Neural progenitor cell (in vitro differentiated cells): Measurements from ENCODE around the gene HNRNPLL. TPM values are rescaled to one million over a fixed set of nuclear protein-coding genes. Genes with fewer than 3 reads are reported as not detected.
"Not testable (repeated sequence)": the region's sequence is repeated elsewhere in the genome, so short reads cannot be mapped to it uniquely, and the experiment has no call there.

Experiments
- DNase-seq: peaks from one replicate; pipeline ENCODE4 v3.0.0-alpha.2; 2016; ENCODE audit warnings: low spot score
- H2AFZ ChIP-seq: fragments of 200-600 bp; sonication (generic); replicated peaks from 2 replicates; pipeline ENCODE4 v1.6.1; 2016; ENCODE audit warnings: antibody characterized with exemption
- H3F3A ChIP-seq: fragments of 200-600 bp; sonication (generic); 2 replicates; pipeline ENCODE4 v1.6.1; 2016; ENCODE audit warnings: antibody characterized with exemption, low read depth
- H3K27ac ChIP-seq: fragments of 200-600 bp; sonication (generic); 2 replicates; pipeline ENCODE4 v1.5.1; 2016; ENCODE audit warnings: mild to moderate bottlenecking
- H3K27me3 ChIP-seq: fragments of 200-600 bp; sonication (generic); 2 replicates; pipeline ENCODE4 v1.6.1; 2016; ENCODE audit warnings: mild to moderate bottlenecking, moderate library complexity
- H3K36me3 ChIP-seq: fragments of 200-600 bp; sonication (generic); 2 replicates; pipeline ENCODE4 v1.5.1; 2016
- H3K4me1 ChIP-seq: fragments of 200-600 bp; sonication (generic); 2 replicates; pipeline ENCODE4 v1.6.1; 2016; ENCODE audit warnings: mixed run types
- H3K4me2 ChIP-seq: fragments of 200-600 bp; sonication (generic); 2 replicates; pipeline ENCODE4 v1.6.1; 2016
- H3K4me3 ChIP-seq: fragments of 200-600 bp; sonication (generic); 2 replicates; pipeline ENCODE4 v1.5.1; 2016
- H3K79me2 ChIP-seq: fragments of 200-600 bp; sonication (generic); 2 replicates; pipeline ENCODE4 v1.6.1; 2016; ENCODE audit warnings: low read depth
- H3K9ac ChIP-seq: fragments of 200-600 bp; sonication (generic); 2 replicates; pipeline ENCODE4 v1.6.1; 2016
- H3K9me3 ChIP-seq: fragments of 200-600 bp; sonication (generic); 2 replicates; pipeline ENCODE4 v1.5.1; 2016; ENCODE audit warnings: low read depth
- H4K20me1 ChIP-seq: fragments of 200-600 bp; sonication (generic); 2 replicates; pipeline ENCODE4 v1.6.1; 2016; ENCODE audit warnings: low read depth
- H3K27ac Mint-ChIP-seq: 3 replicates; pipeline ENCODE4 v1.8.0; 2021; ENCODE audit warnings: mixed read lengths
- H3K27me3 Mint-ChIP-seq: 2 replicates; pipeline ENCODE4 v1.8.0; 2022; ENCODE audit warnings: low read depth, mild to moderate bottlenecking, inconsistent platforms, moderate library complexity, mixed read lengths; ENCODE audit not compliant: insufficient read depth
- H3K36me3 Mint-ChIP-seq: 3 replicates; pipeline ENCODE4 v1.8.0; 2021; ENCODE audit warnings: mixed read lengths
- H3K4me1 Mint-ChIP-seq: 3 replicates; pipeline ENCODE4 v1.8.0; 2021; ENCODE audit warnings: mixed read lengths
- H3K4me3 Mint-ChIP-seq: 3 replicates; pipeline ENCODE4 v1.8.0; 2021; ENCODE audit warnings: mild to moderate bottlenecking, moderate library complexity, mixed read lengths
- H3K9me3 Mint-ChIP-seq: 3 replicates; pipeline ENCODE4 v1.8.0; 2020; ENCODE audit warnings: mixed read lengths
- CTCF ChIP-seq: fragments of 200-600 bp; sonication (generic); IDR thresholded peaks from 2 replicates; pipeline ENCODE4 v1.5.1; 2017; ENCODE audit warnings: antibody characterized with exemption, mild to moderate bottlenecking
- EZH2 ChIP-seq: fragments of 200-600 bp; sonication (generic); IDR thresholded peaks from 2 replicates; pipeline ENCODE4 v1.6.1; 2017; ENCODE audit warnings: antibody characterized with exemption, mild to moderate bottlenecking, moderate library complexity
- EZH2phosphoT487 ChIP-seq: fragments of 200-600 bp; sonication (generic); IDR thresholded peaks from 2 replicates; pipeline ENCODE4 v1.6.1; 2017; ENCODE audit warnings: antibody characterized with exemption
- total RNA-seq: library from RNA; depleted of rRNA; stranded (reverse); fragments of >200 nt; gene quantifications from 2 replicates; pipeline ENCODE4 v1.2.3, GENCODE V29; 2015; ENCODE audit warnings: low replicate concordance

Gene HNRNPLL
- total RNA-seq, 1 donor from 2014 or later: 109 TPM

GRCh38 chr2:38643021-38643671 is 40.4 kb upstream of the HNRNPLL start:
- Histone ChIP-seq H3K4me2 (no peak overlapping the region), H3K9me3 (no peaks in the 10 kb centered on the region), H3K79me2 (no peaks in the 10 kb centered on the region), H3K9ac (no peak overlapping the region), H4K20me1 (no peaks in the 10 kb centered on the region), H2AFZ (no peak overlapping the region), H3K27ac (no peak overlapping the region), H3K4me3 (no peak overlapping the region), H3K36me3 (no peaks in the 10 kb centered on the region), H3F3A (no peaks in the 10 kb centered on the region), H3K27me3 (no peaks in the 10 kb centered on the region), H3K4me1 (no peaks in the 10 kb centered on the region)
- no peak for DNase-seq
- no peak for TF ChIP-seq EZH2
- TF ChIP-seq CTCF: no peak
- TF ChIP-seq EZH2phosphoT487: no peak
- Mint-ChIP-seq H3K27me3 (no peaks in the 10 kb centered on the region), H3K9me3 (peaks cover 17% of the 10 kb centered on the region), H3K4me3 (no peak overlapping the region), H3K36me3 (peaks cover 4% of the 10 kb centered on the region), H3K27ac (no peak overlapping the region), H3K4me1 (no peaks in the 10 kb centered on the region)

GRCh38 chr2:38642373-38643017 is 39.8 kb upstream of the HNRNPLL start:
- not testable (repeated sequence) for H3K36me3 Mint-ChIP-seq, H3K27ac ChIP-seq, H3K27ac Mint-ChIP-seq, H2AFZ ChIP-seq, H3K9ac ChIP-seq, H4K20me1 ChIP-seq, H3K36me3 ChIP-seq, H3K4me2 ChIP-seq, H3K4me3 Mint-ChIP-seq, H3K4me3 ChIP-seq, H3K4me1 Mint-ChIP-seq, DNase-seq, H3K79me2 ChIP-seq, H3K27me3 ChIP-seq, H3K27me3 Mint-ChIP-seq, H3K9me3 ChIP-seq, H3F3A ChIP-seq, H3K4me1 ChIP-seq
- peaks cover 17% of the 10 kb centered on the region for H3K9me3 Mint-ChIP-seq

- no peak for TF ChIP-seq CTCF
- no peak for TF ChIP-seq EZH2phosphoT487
- TF ChIP-seq EZH2: no peak
- Histone ChIP-seq H3F3A (no peaks in the 10 kb centered on the region), H3K9me3 (peaks cover 4% of the 10 kb centered on the region), H4K20me1 (no peaks in the 10 kb centered on the region), H3K9ac (no peak overlapping the region), H3K79me2 (no peaks in the 10 kb centered on the region), H3K36me3 (no peaks in the 10 kb centered on the region), H3K27ac (no peak overlapping the region), H2AFZ (no peak overlapping the region), H3K4me1 (no peaks in the 10 kb centered on the region), H3K27me3 (no peaks in the 10 kb centered on the region), H3K4me2 (no peak overlapping the region), H3K4me3 (no peak overlapping the region)
- no peak overlapping the region for H3K4me3 Mint-ChIP-seq
- H3K36me3 Mint-ChIP-seq: no peaks in the 10 kb centered on the region
- H3K27me3 Mint-ChIP-seq: no peaks in the 10 kb centered on the region
- no peaks in the 10 kb centered on the region for H3K9me3 Mint-ChIP-seq
- H3K27ac Mint-ChIP-seq: no peak overlapping the region
- no peaks in the 10 kb centered on the region for H3K4me1 Mint-ChIP-seq
- DNase-seq: no peak
These were observed 33.3 kb upstream of the HNRNPLL start for GRCh38 chr2:38636069-38636468.

GRCh38 chr2:38635139-38635538 is 32.4 kb upstream of the HNRNPLL start:
- H3K27me3 Mint-ChIP-seq: no peaks in the 10 kb centered on the region
- TF ChIP-seq EZH2phosphoT487: no peak
- TF ChIP-seq EZH2: no peak
- no peak for TF ChIP-seq CTCF

More at GRCh38 chr2:38635139-38635538, 32.4 kb upstream of the HNRNPLL start:
- Histone ChIP-seq H3F3A (no peaks in the 10 kb centered on the region), H4K20me1 (no peaks in the 10 kb centered on the region), H3K27ac (no peak overlapping the region), H3K4me3 (no peak overlapping the region), H3K9me3 (peaks cover 4% of the 10 kb centered on the region), H3K36me3 (no peaks in the 10 kb centered on the region), H3K27me3 (no peaks in the 10 kb centered on the region), H3K4me1 (no peaks in the 10 kb centered on the region), H3K9ac (no peak overlapping the region), H3K4me2 (no peak overlapping the region), H3K79me2 (no peaks in the 10 kb centered on the region), H2AFZ (no peak overlapping the region)
- DNase-seq: no peak
- Mint-ChIP-seq H3K27ac (no peak overlapping the region), H3K4me3 (no peak overlapping the region), H3K4me1 (no peaks in the 10 kb centered on the region), H3K9me3 (peaks cover 2% of the 10 kb centered on the region), H3K36me3 (no peaks in the 10 kb centered on the region)
